NCI-H2196 treated with DMSO at 0.1 percent for 48 hours (cell line): Measurements from ENCODE around the gene GFOD1.

Experiments
- DNase-seq: peaks from one replicate; lab custom pipeline; 2025; ENCODE audit not compliant: unreplicated experiment; lab: John Stamatoyannopoulos, UW

The GFOD1 gene

DNA sequence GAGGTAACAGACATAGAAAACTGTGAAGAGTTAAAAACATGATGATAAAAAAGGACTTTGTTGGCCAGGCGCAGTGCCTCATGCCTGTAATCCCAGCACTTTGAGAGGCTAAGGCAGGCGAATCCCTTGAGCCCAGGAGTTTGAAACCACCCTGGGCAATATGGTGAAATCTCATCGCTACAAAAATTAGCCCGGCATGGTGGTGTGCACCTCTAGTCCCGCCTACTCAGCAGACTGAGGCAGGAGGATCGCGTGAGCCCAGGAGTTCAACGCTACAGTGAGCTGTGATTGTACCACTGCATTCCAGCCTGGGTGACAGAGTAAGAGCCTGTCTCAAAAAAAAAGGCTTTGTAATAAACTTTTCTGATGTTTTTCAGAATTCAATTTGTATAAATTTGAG lies 60.1 kb downstream of the GFOD1 start:
- DNase-seq = no peak

DNA sequence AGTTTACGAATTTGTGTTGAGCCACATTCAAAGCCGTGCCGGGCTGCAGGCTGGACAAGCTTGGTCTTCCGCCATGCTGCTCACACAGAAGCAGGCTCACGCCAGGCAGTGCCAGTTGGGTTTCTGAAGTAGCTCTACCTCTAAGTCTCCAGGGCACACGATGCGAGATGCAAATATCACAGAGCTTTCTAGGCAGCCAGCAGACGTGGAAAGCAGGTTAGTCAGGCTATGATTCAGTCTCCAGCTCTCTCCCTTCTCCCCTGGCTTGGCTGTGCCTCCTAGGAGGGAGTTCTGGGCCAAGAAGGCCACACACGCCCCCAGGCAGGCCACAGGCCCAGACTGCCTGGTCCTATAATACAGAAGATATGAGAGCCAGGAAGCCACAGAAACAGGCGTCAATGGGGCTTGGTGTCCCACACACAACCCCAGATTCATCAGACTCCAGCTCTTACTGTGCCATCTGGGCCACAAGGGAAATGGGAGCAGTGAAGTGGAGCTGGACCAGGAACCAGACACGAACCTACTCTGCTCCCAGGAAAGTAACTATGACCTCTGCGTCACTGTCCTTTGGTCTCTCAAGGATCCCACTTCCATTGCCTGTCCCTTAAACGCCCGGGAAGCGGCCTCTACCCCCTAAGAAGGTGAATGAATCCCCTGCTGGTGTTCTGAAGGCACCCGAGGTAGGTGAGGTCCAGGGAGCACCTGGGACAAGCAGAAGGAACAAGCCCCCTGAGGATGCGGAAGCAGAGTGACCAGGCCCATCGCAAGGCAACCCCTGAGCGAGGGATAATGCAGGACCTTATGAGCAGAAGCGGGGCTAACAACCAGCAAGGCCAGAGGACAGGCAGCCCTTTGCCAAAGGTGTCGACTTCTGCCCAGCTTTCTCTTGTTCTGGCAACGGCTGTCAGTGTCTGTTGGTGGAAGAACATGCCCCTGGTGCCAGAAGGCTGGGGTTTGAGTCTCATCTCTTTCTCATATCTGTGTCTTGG lies 61.2 kb downstream of the GFOD1 start:
- no peak for DNase-seq

DNA sequence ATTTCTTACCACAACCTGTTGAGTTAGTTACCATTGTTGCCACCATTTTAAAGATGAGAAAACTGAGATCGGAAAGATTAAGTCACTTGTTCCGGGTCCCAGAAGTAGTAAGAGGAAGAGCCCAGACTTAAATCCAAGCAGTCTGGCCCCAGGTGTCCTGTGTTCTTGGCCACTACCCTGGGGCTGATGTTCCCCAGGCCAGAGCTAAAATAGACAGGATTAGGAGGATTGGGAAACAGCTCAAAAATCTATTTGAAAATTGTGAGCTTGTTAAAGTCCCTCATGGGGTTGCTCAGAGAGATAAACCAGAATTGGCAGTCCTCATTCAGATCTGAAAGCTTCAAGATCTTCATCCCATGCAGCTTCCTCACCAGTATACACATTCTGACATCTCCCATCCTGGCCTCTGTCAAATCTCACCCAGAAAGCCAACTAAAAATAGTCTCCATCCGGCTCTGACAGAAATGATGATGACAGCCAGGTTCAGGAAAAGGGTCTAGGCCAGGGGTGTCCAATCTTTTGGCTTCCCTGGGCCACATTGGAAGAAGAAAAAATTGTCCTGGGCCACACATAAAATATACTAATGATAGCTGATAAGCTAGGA lies 62.0 kb downstream of the GFOD1 start:
- no peak for DNase-seq

DNA sequence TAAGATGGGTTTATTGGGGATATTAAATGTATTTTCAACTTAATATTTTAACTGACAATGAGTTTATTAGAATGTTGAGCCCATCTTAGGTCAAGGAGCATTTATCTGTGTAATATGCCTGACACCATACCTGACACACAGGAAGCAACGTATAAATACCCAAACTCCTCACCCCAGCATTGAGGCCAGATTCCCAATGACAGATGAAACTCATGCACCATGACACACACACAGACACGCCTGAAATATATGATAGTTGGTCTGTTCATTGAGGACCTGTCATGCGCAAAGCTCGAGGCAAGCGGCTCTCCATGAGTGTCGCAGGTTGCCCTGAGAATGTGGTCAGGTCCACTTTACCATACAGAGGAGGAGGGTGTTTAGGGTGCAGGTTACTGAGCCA lies 64.1 kb downstream of the GFOD1 start:
- DNase-seq = no peak

DNA sequence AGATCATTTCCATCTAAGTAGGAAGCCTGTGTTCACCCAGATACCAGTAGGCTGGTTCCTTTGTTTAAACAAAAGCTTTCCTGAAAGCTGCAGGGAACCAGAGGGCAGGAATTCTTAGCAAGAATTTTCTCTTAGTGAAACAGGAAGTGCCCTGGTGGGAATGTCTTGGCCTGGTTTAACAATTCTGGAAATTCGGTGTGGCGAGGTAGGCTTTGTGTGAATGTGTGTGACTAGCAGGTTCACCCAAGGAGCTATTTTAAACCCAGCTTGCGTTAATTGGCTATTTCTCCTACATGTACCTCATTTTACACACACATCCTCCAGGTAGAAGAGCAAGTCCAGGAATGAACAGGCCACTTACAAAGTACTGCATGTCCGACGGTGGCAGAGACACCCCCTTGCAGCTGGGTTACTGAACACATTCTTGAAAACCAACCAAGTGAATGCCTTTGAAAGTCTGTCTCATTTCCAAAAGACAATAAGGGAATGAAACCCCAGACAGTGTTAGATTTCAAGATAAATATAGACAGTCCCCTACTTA lies 64.6 kb downstream of the GFOD1 start:
- no peak for DNase-seq

DNA sequence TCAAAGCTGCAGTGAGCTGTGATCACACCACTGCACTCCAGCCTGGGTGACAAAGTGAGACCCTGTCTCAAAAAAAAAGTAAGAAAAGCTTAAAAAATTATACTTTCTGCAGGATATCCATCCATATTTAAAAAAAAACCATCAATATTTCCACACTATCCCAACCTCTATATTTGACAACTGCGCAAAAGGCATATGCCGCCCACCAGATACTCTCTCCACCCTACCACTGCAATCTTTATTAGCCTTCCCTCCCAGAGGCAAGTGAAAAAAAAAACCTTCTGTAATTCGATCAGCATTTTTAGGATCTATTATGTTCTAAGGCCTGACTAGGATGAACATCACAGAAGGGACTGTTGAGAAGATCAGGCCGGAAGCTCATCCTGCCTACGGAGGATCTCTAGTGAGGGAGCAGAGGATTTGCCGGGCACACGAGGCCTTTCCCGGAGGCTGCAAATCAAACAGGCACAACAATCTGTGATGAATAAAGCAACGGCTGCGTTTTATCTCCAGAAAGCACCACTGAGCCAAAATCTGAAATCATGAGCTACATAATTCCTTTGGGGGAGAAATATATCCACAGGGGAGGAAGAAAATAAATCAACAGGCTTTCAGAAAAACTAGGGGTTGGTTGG lies 65.9 kb downstream of the GFOD1 start:
- DNase-seq = no peak

DNA sequence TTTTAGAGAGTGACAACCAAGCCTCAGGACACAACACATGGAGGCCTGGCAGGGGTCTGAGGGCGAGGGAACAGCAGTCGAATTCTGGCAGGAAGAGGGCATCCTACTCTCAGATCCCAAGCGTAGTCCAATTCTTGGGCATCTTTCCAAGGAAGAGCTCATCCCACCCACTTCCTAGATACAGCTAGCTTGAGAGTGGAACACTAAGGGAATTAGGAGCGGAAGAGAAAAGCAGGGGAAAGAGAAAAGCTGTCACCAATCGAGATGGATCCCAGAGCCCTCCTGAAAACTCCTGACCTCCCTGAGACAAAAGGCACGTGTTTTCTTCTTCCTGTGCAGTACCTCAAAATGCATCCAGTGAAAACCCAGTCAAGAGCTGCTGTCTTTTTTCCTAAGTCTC lies 67.1 kb downstream of the GFOD1 start:
- no peak for DNase-seq

DNA sequence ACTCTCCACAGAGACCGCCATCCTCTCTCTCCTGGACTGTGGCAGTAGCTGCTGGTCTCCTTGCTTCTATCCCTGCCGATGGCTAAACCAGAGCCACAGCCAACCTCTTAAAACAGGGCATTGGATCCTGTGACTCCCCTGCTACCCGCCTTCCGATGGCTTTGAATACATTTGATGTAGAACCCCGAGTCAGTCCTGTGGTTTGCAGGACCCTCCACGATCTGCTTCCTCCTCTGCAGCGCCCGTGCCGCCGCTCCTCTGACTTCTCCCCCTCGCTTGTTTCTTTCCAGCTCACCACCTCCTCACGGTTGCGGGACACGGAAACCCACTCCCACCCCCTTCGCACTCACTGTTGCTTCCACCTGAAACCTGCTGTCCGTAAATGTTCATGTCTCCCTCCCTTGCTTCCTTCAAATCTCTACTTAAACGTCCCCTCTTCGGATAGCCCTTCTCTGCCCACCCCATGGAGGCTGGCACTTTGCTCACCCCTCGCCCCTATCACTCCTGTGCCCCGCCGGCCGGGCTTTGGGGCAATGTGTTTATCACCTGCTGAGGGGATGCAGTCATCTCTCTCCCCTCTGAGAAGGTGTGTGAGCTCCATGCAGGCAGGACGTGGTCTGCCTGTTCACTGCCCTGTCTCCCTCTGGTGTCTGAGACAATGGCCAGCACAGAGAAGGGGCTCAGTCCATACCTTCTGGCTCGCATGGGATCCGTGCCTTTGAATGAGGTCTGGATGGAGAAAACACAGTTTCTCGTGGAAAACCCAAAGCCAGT lies 67.8 kb downstream of the GFOD1 start:
- DNase-seq = no peak

DNA sequence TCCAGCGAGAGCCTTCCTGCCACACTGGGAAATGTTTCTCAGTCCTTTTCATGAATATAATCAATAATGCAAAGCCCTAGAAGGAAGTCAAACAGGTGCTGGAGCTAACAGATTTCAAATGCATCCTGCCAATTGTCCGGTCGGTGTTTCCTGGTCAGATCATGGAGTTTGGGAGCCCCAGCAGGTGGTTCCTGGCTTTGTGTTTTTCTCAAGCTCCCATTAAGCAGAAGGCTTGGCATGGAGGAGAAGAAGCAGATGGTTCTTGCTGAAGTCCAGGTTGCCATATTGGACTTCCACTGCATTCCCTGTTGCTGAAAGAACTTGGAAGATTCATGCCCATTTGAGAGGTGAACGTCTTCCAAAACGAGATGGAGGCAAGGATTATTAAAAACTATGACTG lies 68.6 kb downstream of the GFOD1 start:
- DNase-seq = no peak

DNA sequence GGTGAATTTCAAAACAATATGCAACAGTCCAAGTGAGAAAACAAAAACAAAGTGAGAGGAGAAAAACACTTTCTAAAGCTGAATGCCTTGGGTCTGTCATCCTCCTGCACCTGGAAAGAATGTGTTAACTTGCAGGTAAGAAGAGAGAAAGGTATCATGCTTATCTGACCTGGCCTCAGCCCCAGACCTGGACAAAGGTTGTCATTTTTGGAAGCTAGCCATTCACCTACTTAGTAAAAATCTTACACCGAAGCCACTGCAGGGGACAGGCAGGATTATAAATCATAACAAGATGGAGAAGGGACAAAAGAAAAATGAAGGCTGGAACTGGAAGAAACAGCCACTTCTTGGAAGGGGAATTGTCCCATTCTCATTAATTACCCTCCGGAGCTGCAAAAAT lies 69.4 kb downstream of the GFOD1 start:
- DNase-seq = no peak

DNA sequence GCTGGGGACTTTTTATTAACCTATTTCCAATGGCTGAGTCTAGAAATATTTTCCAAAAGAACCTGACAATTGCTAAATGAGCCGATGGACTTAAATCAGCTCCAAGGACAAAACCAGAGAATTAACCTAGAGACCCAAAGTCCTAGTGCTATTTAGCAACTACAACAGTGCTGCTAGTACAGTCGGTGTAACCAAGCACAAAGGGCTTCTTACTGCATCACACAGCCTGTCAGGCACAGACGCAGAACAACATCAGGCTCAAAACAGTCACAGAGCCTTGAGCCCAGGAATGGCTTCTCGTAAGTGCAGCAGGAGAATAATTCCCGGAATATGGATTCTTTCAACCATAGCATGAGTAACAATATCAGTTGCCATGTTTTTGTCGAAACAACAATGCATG lies 70.0 kb downstream of the GFOD1 start:
- no peak for DNase-seq

DNA sequence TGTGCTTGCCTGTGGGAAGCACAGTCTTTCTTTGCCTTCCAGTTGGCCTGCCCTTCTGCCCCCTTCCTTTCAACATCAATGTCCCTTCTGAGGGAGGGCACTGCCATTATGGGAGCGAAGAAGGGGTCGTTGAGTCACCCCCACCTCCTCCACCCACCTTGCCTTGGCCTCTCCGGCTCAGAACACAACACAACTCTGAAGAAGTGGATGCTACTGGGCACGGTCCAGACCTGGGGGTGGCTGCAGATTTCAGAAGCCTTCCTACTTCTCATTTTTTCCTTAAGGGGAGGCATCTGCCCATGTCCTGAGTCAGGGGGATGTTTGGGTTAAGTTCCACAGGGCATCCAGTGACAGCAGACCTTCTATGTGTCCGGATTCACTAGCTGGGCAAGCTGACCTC lies 72.1 kb downstream of the GFOD1 start:
- DNase-seq = no peak

DNA sequence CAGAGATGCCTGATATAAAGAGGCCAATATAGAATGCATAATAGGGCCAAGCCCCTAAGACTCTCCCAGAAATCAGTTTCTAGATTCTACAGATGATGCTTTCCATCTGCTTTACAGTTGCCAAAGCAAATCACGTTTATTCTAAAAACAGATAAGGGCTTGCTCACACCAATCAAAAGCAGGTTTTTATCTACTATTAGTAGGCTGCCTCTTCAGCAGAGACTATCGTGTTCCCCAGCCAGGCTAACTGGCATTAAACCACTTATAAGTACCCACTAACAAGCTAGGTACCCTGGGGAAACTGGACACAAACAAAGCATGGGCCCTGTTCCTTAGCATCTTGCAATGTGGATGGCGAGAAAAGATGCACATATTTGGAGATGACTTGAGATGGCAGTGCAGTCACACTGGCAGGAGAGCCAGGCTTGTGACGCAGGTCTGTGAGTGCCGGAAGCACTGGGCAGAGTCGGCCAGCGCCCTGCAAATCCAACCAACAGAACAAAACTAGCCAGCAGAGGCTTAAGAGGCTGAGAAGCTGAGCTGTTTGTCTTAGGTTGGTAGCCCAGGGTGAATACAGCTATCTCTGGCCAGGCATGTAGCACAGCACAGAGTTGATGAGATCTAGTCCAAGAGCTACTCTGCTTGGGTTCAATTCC lies 73.4 kb downstream of the GFOD1 start:
- no peak for DNase-seq

DNA sequence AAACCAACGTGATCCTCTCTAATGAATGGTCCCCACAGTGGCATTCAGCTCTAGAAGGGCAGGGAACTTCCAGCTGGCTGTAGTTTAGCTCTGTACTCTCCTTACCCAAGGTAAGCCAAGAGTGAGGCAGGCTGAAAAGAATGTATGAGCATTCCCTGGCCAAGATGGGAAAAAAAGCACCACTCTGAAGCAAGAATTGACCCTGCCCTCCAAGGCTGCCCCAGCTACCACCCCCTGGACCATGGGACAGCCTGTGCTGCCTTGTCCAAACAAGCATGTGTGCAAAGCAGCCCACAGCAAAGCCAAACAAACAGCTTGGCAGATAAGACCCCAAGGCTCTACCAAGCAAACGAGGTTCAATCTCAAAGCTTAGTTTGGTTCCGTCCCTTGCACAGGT lies 73.9 kb downstream of the GFOD1 start:
- no peak for DNase-seq

DNA sequence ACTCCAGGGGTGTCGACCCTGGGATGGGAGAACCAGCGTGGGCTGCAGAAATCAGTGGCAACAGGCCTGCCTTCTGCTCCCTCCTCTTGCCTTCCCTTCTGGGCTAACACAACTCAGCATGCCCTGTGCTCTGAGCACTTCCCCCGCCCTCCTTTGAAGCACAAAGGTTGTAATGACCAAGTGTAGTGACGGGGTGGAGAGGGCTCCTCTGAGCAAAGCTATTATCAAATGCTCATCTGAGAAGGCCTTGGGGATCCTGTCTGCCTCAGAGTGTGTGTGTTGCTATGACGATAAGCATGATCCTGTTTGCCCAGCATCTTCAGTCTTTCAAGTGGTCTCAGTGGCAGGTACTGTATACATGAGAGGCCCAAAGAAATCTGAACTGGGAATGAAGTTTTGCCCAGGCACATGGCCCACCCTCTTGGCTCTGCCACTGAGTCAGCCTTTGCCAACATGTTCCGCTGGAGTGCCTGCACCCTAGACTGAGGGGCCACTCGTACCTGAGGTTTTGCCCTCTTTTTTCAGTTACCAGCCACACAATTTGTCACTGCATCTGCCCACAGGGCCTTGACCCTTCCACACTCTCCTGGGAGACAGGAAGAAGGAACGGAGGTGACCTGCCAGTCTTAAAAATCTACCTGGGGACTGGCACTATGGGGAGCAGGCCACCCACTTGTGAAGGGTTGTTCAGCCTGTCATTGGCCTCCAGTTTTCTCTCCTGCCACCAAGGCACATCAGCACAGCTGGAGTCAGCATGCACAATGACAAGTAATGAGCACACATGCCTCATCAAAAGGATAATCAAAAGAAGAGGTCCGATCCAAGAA lies 74.5 kb downstream of the GFOD1 start:
- DNase-seq = no peak

DNA sequence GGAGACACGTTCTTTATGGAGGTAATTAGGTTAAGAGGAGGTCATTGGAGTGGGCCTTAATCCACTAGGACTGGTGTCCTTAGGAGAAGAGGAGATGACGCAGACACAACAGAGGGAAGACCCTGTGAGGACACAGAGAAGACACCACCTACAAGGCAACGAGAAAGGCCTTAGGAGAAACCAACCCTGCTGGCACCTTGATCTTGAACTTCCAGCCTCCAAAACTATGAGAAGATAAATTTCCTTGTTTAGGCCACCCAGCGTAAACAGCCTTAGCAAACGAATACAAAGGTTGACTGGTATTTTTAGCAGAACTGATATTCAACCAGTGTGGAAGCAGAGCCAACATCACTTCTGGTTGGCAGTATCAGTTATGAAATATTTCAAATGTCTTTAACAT lies 75.2 kb downstream of the GFOD1 start:
- no peak for DNase-seq

DNA sequence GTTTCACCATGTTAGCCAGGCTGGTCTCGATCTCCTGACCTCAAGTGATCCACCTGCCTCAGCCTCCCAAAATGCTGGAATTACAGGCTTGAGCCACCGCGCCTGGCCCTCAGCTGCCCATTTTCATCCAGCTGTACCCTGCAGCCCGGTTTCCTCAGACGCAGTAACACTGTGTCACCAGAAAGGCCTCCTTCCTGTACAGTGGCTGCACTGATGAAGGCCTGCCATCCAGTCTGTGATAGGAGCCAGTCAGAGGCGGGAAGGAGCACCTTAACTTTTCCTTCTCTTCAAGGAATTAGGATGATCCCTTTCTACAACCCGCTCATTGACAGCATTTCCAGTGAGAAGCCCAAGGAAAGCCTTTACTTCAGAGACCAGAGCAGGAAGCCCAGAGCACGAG lies 75.9 kb downstream of the GFOD1 start:
- no peak for DNase-seq

DNA sequence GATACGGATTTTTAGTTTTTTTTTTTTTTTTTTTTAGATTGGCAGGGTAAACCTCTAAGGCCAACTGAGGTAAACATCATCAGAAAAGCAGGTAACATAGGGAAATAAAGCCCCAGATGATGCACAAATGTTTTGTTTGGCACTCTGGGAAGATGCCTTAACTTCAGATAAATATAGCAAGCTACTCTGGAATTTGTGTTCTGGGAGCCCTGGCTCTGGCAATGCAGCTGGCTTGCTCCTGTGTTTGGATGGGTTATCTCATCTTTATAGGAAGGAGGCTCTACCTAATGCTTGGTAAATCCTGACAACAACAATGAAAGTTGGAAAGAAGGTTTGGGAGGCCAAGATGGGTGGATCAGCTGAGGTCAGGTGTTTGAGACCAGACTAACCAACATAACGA lies 77.4 kb downstream of the GFOD1 start:
- no peak for DNase-seq
